NCI-H128 (cell line): ENCODE measurements around the gene CTNNA1.

Experiments used
- DNase-seq: peaks from one replicate; lab custom pipeline; 2025; ENCODE audit not compliant: unreplicated experiment; lab: John Stamatoyannopoulos, UW

Gene CTNNA1

GRCh38 chr5:138946241-138946623, 193.0 kb downstream of the CTNNA1 start:
- DNase-seq = no peak

GRCh38 chr5:138946831-138947560, 193.8 kb downstream of the CTNNA1 start:
- DNase-seq = no peak

- no peak for DNase-seq
These were observed 194.6 kb downstream of the CTNNA1 start for GRCh38 chr5:138947780-138948179.

- no peak for DNase-seq
These were observed 195.4 kb downstream of the CTNNA1 start for GRCh38 chr5:138948471-138949222.

GRCh38 chr5:138949223-138949574, 196.0 kb downstream of the CTNNA1 start:
- DNase-seq = no peak

GRCh38 chr5:138949988-138950387, 196.8 kb downstream of the CTNNA1 start:
- DNase-seq = no peak

GRCh38 chr5:138950421-138951031, 197.3 kb downstream of the CTNNA1 start:
- no peak for DNase-seq

GRCh38 chr5:138951091-138951985, 198.1 kb downstream of the CTNNA1 start:
- DNase-seq = no peak

- DNase-seq = no peak
These were observed 198.9 kb downstream of the CTNNA1 start for GRCh38 chr5:138951986-138952735.

- DNase-seq = no peak
These were observed 199.7 kb downstream of the CTNNA1 start for GRCh38 chr5:138952962-138953361.

- no peak for DNase-seq
These were observed 200.4 kb downstream of the CTNNA1 start for GRCh38 chr5:138953387-138954256.

- DNase-seq = no peak
These were observed 201.2 kb downstream of the CTNNA1 start for GRCh38 chr5:138954257-138955012.

GRCh38 chr5:138955013-138955660, 201.9 kb downstream of the CTNNA1 start:
- DNase-seq = no peak

- no peak for DNase-seq
These were observed 202.6 kb downstream of the CTNNA1 start for GRCh38 chr5:138955671-138956295.

- no peak for DNase-seq
These were observed 203.6 kb downstream of the CTNNA1 start for GRCh38 chr5:138956801-138957200.

- DNase-seq = no peak
These were observed 207.0 kb downstream of the CTNNA1 start for GRCh38 chr5:138960145-138960692.

GRCh38 chr5:138961221-138961620, 208.0 kb downstream of the CTNNA1 start:
- no peak for DNase-seq

- no peak for DNase-seq
These were observed 208.5 kb downstream of the CTNNA1 start for GRCh38 chr5:138961729-138962128.
